OCI-LY1 (cell line): ENCODE measurements around the gene FARS2.

ENCODE experiments used
- H2AFZ ChIP-seq: fragments of 200-600 bp; sonication (generic), shearing (Covaris generic); 2 replicates; pipeline ENCODE4 v1.6.0; 2014; ENCODE audit warnings: antibody characterized with exemption, mild to moderate bottlenecking, low read length
- H3F3A ChIP-seq: fragments of 200-600 bp; sonication (generic), shearing (Covaris generic); 2 replicates; pipeline ENCODE4 v1.6.0; 2014; ENCODE audit warnings: mild to moderate bottlenecking, antibody characterized with exemption, low read length, moderate library complexity; ENCODE audit not compliant: insufficient read depth
- H3K27ac ChIP-seq: fragments of 200-600 bp; sonication (generic); 2 replicates; pipeline ENCODE4 v1.5.1; 2014; ENCODE audit warnings: low read length, mixed run types, mild to moderate bottlenecking, low read depth; ENCODE audit not compliant: poor library complexity, severe bottlenecking
- H3K27me3 ChIP-seq: fragments of 200-600 bp; sonication (generic); 2 replicates; pipeline ENCODE4 v1.6.0; 2014; ENCODE audit warnings: antibody characterized with exemption, mild to moderate bottlenecking, low read length, moderate library complexity; ENCODE audit not compliant: insufficient read depth
- H3K36me3 ChIP-seq: fragments of 200-600 bp; sonication (generic); 2 replicates; pipeline ENCODE4 v1.6.1; 2014; ENCODE audit warnings: mild to moderate bottlenecking, antibody characterized with exemption, low read length, moderate library complexity, mixed read lengths; ENCODE audit not compliant: insufficient read depth
- H3K4me1 ChIP-seq: fragments of 200-600 bp; sonication (generic); 2 replicates; pipeline ENCODE4 v1.5.1; 2014; ENCODE audit warnings: mild to moderate bottlenecking, low read length, moderate library complexity; ENCODE audit not compliant: insufficient read depth, severe bottlenecking
- H3K4me2 ChIP-seq: fragments of 200-600 bp; sonication (generic), shearing (Covaris generic); 2 replicates; pipeline ENCODE4 v1.6.1; 2014; ENCODE audit warnings: low read length
- H3K4me3 ChIP-seq: fragments of 200-600 bp; sonication (generic); 2 replicates; pipeline ENCODE4 v1.5.1; 2014; ENCODE audit warnings: low read length, low read depth, mild to moderate bottlenecking, mixed read lengths; ENCODE audit not compliant: poor library complexity, severe bottlenecking
- H3K79me2 ChIP-seq: fragments of 200-600 bp; shearing (Covaris generic); 2 replicates; pipeline ENCODE4 v1.6.1; 2016; ENCODE audit warnings: mixed run types, low read length, mixed read lengths; ENCODE audit not compliant: insufficient read depth
- H3K9ac ChIP-seq: fragments of 200-600 bp; sonication (generic), shearing (Covaris generic); 2 replicates; pipeline ENCODE4 v1.6.1; 2014; ENCODE audit warnings: mild to moderate bottlenecking, low read length, mixed read lengths
- H3K9me2 ChIP-seq: fragments of 200-600 bp; sonication (generic), shearing (Covaris generic); 2 replicates; pipeline ENCODE4 v1.6.1; 2014; ENCODE audit warnings: low read depth, mild to moderate bottlenecking, low read length, mixed read lengths
- H3K9me3 ChIP-seq: fragments of 200-600 bp; shearing (Covaris generic); 2 replicates; pipeline ENCODE4 v1.6.1; 2014; ENCODE audit warnings: low read length, mixed read lengths
- H4K20me1 ChIP-seq: fragments of 200-600 bp; sonication (generic), shearing (Covaris generic); 2 replicates; pipeline ENCODE4 v1.6.0; 2016; ENCODE audit warnings: mild to moderate bottlenecking, low read length; ENCODE audit not compliant: insufficient read depth
- CTCF ChIP-seq: fragments of 200-600 bp; sonication (generic), shearing (Covaris generic); IDR thresholded peaks from 2 replicates; pipeline ENCODE4 v1.5.1; 2017; ENCODE audit warnings: mild to moderate bottlenecking, antibody characterized with exemption, low read length, moderate library complexity, mixed read lengths
- EZH2 ChIP-seq: fragments of 200-600 bp; sonication (generic), shearing (Covaris generic); IDR thresholded peaks from 2 replicates; pipeline ENCODE4 v1.8.0; 2017; ENCODE audit warnings: borderline replicate concordance, mixed run types, mild to moderate bottlenecking, antibody characterized with exemption, low read length, moderate library complexity, mixed read lengths

FARS2 gene

GRCh38 chr6:5459346-5459745 lies 198.0 kb downstream of the FARS2 start:
- no peaks in the 10 kb centered on the region for H3K9me2 ChIP-seq
- H3K4me2 ChIP-seq, result no peak overlapping the region
- H3K27me3 ChIP-seq, result no peaks in the 10 kb centered on the region
- no peaks in the 10 kb centered on the region for H4K20me1 ChIP-seq
- no peaks in the 10 kb centered on the region for H3F3A ChIP-seq
- H3K4me3 ChIP-seq, result no peak overlapping the region
- H2AFZ ChIP-seq, result no peak overlapping the region
- TF ChIP-seq EZH2, result no peak
- no peak for TF ChIP-seq CTCF
- H3K9me3 ChIP-seq, result peaks cover 3% of the 10 kb centered on the region; the same call in 1 of the 2 replicates
- no peaks in the 10 kb centered on the region for H3K79me2 ChIP-seq
- H3K36me3 ChIP-seq, result 0 out of 2 replicates have a peak, but pooled peaks cover 6% of the 10 kb centered on the region
- peaks cover 17% of the 10 kb centered on the region for H3K4me1 ChIP-seq
- H3K9ac ChIP-seq, result no peak overlapping the region
- H3K27ac ChIP-seq, result no peak overlapping the region

- no peak overlapping the region for H3K9ac ChIP-seq
- 0 out of 2 replicates have a peak, but pooled peaks cover 6% of the 10 kb centered on the region for H3K36me3 ChIP-seq
- no peaks in the 10 kb centered on the region for H3F3A ChIP-seq
- no peak overlapping the region for H3K4me3 ChIP-seq
- no peak overlapping the region for H2AFZ ChIP-seq
- no peaks in the 10 kb centered on the region for H3K79me2 ChIP-seq
- no peak overlapping the region for H3K4me2 ChIP-seq
- TF ChIP-seq CTCF (no peak), EZH2 (no peak)
- no peaks in the 10 kb centered on the region for H3K9me2 ChIP-seq
- H3K9me3 ChIP-seq, result peaks cover 3% of the 10 kb centered on the region; the same call in 1 of the 2 replicates
- H3K27me3 ChIP-seq, result no peaks in the 10 kb centered on the region
- H4K20me1 ChIP-seq, result no peaks in the 10 kb centered on the region
- no peak overlapping the region for H3K27ac ChIP-seq
- peaks cover 11% of the 10 kb centered on the region for H3K4me1 ChIP-seq
Observed at GRCh38 chr6:5461365-5461764, 200.1 kb downstream of the FARS2 start.

GRCh38 chr6:5462856-5463255 lies 201.5 kb downstream of the FARS2 start:
- H3K36me3 ChIP-seq, result 0 out of 2 replicates have a peak, but pooled peaks cover 6% of the 10 kb centered on the region
- H3F3A ChIP-seq, result no peaks in the 10 kb centered on the region
- no peak overlapping the region for H3K4me3 ChIP-seq
- no peaks in the 10 kb centered on the region for H3K79me2 ChIP-seq
- H3K27ac ChIP-seq, result no peak overlapping the region
- H3K27me3 ChIP-seq, result no peaks in the 10 kb centered on the region
- H2AFZ ChIP-seq, result no peak overlapping the region
- H3K4me2 ChIP-seq, result no peak overlapping the region
- H4K20me1 ChIP-seq, result no peaks in the 10 kb centered on the region
- no peaks in the 10 kb centered on the region for H3K9me2 ChIP-seq
- H3K4me1 ChIP-seq, result peaks cover 14% of the 10 kb centered on the region
- H3K9me3 ChIP-seq, result peaks cover 3% of the 10 kb centered on the region; the same call in 1 of the 2 replicates
- TF ChIP-seq CTCF (no peak), EZH2 (no peak)
- no peak overlapping the region for H3K9ac ChIP-seq
